ENCODE measurements around the gene ZNF550. TPM values are rescaled to one million over a fixed set of nuclear protein-coding genes. Genes with fewer than 3 reads are reported as not detected.

The ZNF550 gene
- total and polyA plus RNA-seq, 9 of the 15 experiments (the other 6 are each of a cell fraction or from before 2014, with no cell fraction given): 1.6 to 11.8 (median 4.3) TPM

- TF ChIP-seq E2F6 (IDR thresholded peaks at IDR 0.05; ENCODE audit: borderline replicate concordance in 1 of 2, extremely low read depth in 1 of 2, insufficient read depth in 1 of 2, insufficient read length in 1 of 2, low read depth in 1 of 2, low read length in 1 of 2, poor library complexity in 1 of 2, severe bottlenecking in 1 of 2): peak in 1 of 2 experiments; percentile 52
- TF ChIP-seq ZNF318 (IDR thresholded peaks at IDR 0.05; ENCODE audit: borderline replicate concordance in 1 of 2, low read depth in 1 of 2): no peak
- peak; percentile 51; the same call in 1 of the 2 replicates for TF ChIP-seq SIN3B (IDR thresholded peaks at IDR 0.05; ENCODE audit: low read depth)
- peak; percentile 16 for TF ChIP-seq TAF1 (IDR thresholded peaks at IDR 0.05; ENCODE audit: control insufficient read depth, extremely low read depth, insufficient read depth, low read length, severe bottlenecking)
- TF ChIP-seq E2F4 (CRISPR knock-in tag; IDR thresholded peaks at IDR 0.05; ENCODE audit: low read depth): no peak
- TF ChIP-seq CTBP1 (IDR thresholded peaks at IDR 0.05; ENCODE audit: borderline replicate concordance): peak; percentile 30; the same call in 1 of the 2 replicates
- TF ChIP-seq YY1 (IDR thresholded peaks at IDR 0.05; ENCODE audit: borderline replicate concordance in 1 of 3, control insufficient read depth in 1 of 3, extremely low read depth in 1 of 3, insufficient read depth in 3 of 3, insufficient read length in 1 of 3, insufficient replicate concordance in 2 of 3, low read depth in 1 of 3, low read length in 2 of 3): peak in 1 of 3 experiments; percentile 16
- peak; percentile 96 for TF ChIP-seq GABPA (tag; conservative IDR thresholded peaks at IDR 0.05; ENCODE audit: low read depth)
- TF ChIP-seq ZFP36 (IDR thresholded peaks at IDR 0.05; ENCODE audit: low read depth, low read length, partially characterized antibody): peak; percentile 70
- TF ChIP-seq MAZ (CRISPR knock-in tag; conservative IDR thresholded peaks at IDR 0.05 in 1 of 2, IDR thresholded peaks at IDR 0.05 in 1 of 2): peak; percentile 71 to 78
- 0 out of 2 replicates have a peak, but pooled peaks have one; percentile 37 for TF ChIP-seq E2F1 (CRISPR knock-in tag; IDR thresholded peaks at IDR 0.05)
Observed at GRCh38 chr19:57599761-57600383, 40.2 kb upstream of the ZNF550 start, which contains the start of gene ZNF530 (continued).

Measured in K562 (cell line).